Measurements from ENCODE around the gene USH2A. TPM values are rescaled to one million over a fixed set of nuclear protein-coding genes. Genes with fewer than 3 reads are reported as not detected.

The USH2A gene
- polyA plus RNA-seq, 1 of the 3 experiments (the other 2 are of a cell fraction) = under 0.01 TPM

DNA sequence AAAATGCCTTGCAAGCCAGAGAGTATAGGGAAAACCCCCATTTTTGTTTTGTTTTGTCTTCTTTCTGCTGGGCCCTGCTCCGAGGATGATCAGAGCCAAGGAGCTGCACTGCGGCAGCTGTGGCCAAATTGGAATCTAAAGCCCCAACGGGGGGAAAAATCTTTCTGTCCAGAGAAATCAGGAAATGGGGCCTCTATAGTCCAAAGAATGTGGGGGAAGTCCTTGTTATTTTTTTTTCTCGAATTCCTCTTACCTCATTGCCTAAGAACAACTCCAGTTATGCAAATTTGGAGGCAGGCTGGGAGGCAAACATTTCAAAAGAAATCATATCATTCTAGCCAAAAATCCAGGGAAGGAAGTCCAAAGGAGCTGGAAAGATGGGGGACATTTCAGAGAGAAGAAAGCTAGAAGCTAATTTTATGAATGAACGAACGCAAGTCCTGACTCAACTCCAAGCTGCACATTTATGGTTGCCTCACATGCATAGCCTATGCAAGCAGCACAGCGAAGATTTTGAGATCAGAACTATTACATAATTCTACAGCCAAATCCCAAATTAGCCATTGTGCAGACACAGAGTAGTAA, 592.9 kb downstream of the USH2A start:
- Histone ChIP-seq H3K36me3 (replicated peaks in 1 of 2; ENCODE audit: control insufficient read depth in 1 of 2, insufficient read depth in 2 of 2, low read length in 1 of 2) (no peaks in the 10 kb centered on the region), H3K9me3 (no peaks in the 10 kb centered on the region), H3K9me2 (no peaks in the 10 kb centered on the region), H3K79me2 (ENCODE audit: insufficient read depth) (no peaks in the 10 kb centered on the region), H3K4me3 (ENCODE audit: low read depth in 2 of 2, low read length in 1 of 2) (no peak overlapping the region), H3K9ac (no peak overlapping the region), H3K4me2 (no peak overlapping the region), H3K27ac (ENCODE audit: low read depth in 2 of 2, low read length in 1 of 2) (no peak overlapping the region), H4K20me1 (ENCODE audit: insufficient read depth) (no peaks in the 10 kb centered on the region), H3F3A (replicated peaks; ENCODE audit: insufficient read depth) (peaks cover 4% of the 10 kb centered on the region), H3K4me1 (ENCODE audit: control insufficient read depth in 1 of 2, insufficient read depth in 2 of 2, low read depth in 1 of 2, low read length in 1 of 2) (no peaks in the 10 kb centered on the region), H2AFZ (ENCODE audit: low read depth) (no peak overlapping the region), H3K27me3 (ENCODE audit: insufficient read depth) (no peaks in the 10 kb centered on the region)
- no peak for DNase-seq
- no peak for TF ChIP-seq NFIC (IDR thresholded peaks at IDR 0.05; ENCODE audit: borderline replicate concordance)
- TF ChIP-seq, protein P1, sequence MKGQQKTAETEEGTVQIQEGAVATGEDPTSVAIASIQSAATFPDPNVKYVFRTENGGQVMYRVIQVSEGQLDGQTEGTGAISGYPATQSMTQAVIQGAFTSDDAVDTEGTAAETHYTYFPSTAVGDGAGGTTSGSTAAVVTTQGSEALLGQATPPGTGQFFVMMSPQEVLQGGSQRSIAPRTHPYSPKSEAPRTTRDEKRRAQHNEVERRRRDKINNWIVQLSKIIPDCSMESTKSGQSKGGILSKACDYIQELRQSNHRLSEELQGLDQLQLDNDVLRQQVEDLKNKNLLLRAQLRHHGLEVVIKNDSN (IDR thresholded peaks at IDR 0.05; ENCODE audit: borderline replicate concordance, low read depth) = no peak
- no peak for TF ChIP-seq RAD21 (IDR thresholded peaks at IDR 0.05; ENCODE audit: low read length)
- TF ChIP-seq RCOR1 (IDR thresholded peaks at IDR 0.05; ENCODE audit: low read length) = no peak
- TF ChIP-seq GATA2 (CRISPR knock-in tag; IDR thresholded peaks at IDR 0.05) = no peak
- TF ChIP-seq RXRA (IDR thresholded peaks at IDR 0.05; ENCODE audit: borderline replicate concordance, low read depth) = no peak
- TF ChIP-seq, protein P2, sequence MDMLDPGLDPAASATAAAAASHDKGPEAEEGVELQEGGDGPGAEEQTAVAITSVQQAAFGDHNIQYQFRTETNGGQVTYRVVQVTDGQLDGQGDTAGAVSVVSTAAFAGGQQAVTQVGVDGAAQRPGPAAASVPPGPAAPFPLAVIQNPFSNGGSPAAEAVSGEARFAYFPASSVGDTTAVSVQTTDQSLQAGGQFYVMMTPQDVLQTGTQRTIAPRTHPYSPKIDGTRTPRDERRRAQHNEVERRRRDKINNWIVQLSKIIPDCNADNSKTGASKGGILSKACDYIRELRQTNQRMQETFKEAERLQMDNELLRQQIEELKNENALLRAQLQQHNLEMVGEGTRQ (IDR thresholded peaks at IDR 0.05; ENCODE audit: borderline replicate concordance, low read depth, low read length) = no peak
- TF ChIP-seq, protein P3, sequence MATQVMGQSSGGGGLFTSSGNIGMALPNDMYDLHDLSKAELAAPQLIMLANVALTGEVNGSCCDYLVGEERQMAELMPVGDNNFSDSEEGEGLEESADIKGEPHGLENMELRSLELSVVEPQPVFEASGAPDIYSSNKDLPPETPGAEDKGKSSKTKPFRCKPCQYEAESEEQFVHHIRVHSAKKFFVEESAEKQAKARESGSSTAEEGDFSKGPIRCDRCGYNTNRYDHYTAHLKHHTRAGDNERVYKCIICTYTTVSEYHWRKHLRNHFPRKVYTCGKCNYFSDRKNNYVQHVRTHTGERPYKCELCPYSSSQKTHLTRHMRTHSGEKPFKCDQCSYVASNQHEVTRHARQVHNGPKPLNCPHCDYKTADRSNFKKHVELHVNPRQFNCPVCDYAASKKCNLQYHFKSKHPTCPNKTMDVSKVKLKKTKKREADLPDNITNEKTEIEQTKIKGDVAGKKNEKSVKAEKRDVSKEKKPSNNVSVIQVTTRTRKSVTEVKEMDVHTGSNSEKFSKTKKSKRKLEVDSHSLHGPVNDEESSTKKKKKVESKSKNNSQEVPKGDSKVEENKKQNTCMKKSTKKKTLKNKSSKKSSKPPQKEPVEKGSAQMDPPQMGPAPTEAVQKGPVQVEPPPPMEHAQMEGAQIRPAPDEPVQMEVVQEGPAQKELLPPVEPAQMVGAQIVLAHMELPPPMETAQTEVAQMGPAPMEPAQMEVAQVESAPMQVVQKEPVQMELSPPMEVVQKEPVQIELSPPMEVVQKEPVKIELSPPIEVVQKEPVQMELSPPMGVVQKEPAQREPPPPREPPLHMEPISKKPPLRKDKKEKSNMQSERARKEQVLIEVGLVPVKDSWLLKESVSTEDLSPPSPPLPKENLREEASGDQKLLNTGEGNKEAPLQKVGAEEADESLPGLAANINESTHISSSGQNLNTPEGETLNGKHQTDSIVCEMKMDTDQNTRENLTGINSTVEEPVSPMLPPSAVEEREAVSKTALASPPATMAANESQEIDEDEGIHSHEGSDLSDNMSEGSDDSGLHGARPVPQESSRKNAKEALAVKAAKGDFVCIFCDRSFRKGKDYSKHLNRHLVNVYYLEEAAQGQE (IDR thresholded peaks at IDR 0.05; ENCODE audit: low read depth, low read length) = no peak
- no peak for TF ChIP-seq POLR2AphosphoS5 (IDR thresholded peaks at IDR 0.05; ENCODE audit: low read depth, low read length)
- no peak for TF ChIP-seq ELF1 (IDR thresholded peaks at IDR 0.05)
- TF ChIP-seq, protein P4, sequence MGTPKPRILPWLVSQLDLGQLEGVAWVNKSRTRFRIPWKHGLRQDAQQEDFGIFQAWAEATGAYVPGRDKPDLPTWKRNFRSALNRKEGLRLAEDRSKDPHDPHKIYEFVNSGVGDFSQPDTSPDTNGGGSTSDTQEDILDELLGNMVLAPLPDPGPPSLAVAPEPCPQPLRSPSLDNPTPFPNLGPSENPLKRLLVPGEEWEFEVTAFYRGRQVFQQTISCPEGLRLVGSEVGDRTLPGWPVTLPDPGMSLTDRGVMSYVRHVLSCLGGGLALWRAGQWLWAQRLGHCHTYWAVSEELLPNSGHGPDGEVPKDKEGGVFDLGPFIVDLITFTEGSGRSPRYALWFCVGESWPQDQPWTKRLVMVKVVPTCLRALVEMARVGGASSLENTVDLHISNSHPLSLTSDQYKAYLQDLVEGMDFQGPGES (IDR thresholded peaks at IDR 0.05; ENCODE audit: low read depth, low read length) = no peak
- TF ChIP-seq JUND (IDR thresholded peaks at IDR 0.05) = no peak
- 50% methylated on average over 7 of the region's 7 CpGs for WGBS (ENCODE audit: low lambda C conversion rate)
- ChIA-PET POLR2A (no interaction called here), CTCF (no interaction called here)
